Measurements from ENCODE around the gene SULT1A1.

SULT1A1 gene

DNA sequence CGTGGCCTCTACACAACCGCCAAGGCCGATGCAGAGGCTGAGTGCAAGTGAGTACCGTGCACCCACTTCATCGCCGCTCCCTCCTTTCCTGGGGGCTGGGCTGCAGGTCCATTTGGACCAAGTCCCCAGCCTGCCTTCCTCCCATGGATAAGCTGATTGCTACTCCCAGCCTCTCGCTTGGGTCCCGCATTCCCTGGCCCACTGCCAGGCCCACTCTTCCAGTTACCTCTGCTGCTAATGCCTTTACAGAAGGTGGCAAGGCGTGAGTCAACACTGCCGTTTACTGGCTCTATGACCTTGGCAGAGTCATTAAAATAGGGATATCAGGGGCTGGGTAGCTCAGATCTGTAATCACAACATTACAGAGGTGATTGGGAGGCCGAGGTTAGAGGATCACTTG is 24.2 kb downstream of the SULT1A1 start:
- H3K27me3 ChIP-seq (ENCODE audit: insufficient read depth, low read length) = no peaks in the 10 kb centered on the region
- H3F3A ChIP-seq (ENCODE audit: insufficient read depth, low read length) = no peaks in the 10 kb centered on the region
- no peak overlapping the region for H2AFZ ChIP-seq (ENCODE audit: low read length)
- TF ChIP-seq, protein P1, sequence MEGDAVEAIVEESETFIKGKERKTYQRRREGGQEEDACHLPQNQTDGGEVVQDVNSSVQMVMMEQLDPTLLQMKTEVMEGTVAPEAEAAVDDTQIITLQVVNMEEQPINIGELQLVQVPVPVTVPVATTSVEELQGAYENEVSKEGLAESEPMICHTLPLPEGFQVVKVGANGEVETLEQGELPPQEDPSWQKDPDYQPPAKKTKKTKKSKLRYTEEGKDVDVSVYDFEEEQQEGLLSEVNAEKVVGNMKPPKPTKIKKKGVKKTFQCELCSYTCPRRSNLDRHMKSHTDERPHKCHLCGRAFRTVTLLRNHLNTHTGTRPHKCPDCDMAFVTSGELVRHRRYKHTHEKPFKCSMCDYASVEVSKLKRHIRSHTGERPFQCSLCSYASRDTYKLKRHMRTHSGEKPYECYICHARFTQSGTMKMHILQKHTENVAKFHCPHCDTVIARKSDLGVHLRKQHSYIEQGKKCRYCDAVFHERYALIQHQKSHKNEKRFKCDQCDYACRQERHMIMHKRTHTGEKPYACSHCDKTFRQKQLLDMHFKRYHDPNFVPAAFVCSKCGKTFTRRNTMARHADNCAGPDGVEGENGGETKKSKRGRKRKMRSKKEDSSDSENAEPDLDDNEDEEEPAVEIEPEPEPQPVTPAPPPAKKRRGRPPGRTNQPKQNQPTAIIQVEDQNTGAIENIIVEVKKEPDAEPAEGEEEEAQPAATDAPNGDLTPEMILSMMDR (IDR thresholded peaks at IDR 0.05; ENCODE audit: low read length) = no peak
- no peak for TF ChIP-seq EZH2 (IDR thresholded peaks at IDR 0.05; ENCODE audit: borderline replicate concordance, low read length)
- H3K27ac ChIP-seq (ENCODE audit: low read depth, low read length, poor library complexity, severe bottlenecking) = no peak overlapping the region
- no peak overlapping the region for H3K9ac ChIP-seq (ENCODE audit: low read length)
- no peaks in the 10 kb centered on the region for H3K9me2 ChIP-seq (ENCODE audit: low read depth, low read length)
- H3K4me1 ChIP-seq (ENCODE audit: insufficient read depth, low read length, severe bottlenecking) = no peaks in the 10 kb centered on the region
- no peak overlapping the region for H3K4me2 ChIP-seq (ENCODE audit: low read length)
- peaks cover 36% of the 10 kb centered on the region for H3K36me3 ChIP-seq (ENCODE audit: insufficient read depth, low read length)
- no peak overlapping the region for H3K4me3 ChIP-seq (ENCODE audit: low read depth, low read length, poor library complexity, severe bottlenecking)
- H3K9me3 ChIP-seq (ENCODE audit: low read length) = no peaks in the 10 kb centered on the region
- H4K20me1 ChIP-seq (ENCODE audit: insufficient read depth, low read length) = no peaks in the 10 kb centered on the region
- no peaks in the 10 kb centered on the region for H3K79me2 ChIP-seq (ENCODE audit: insufficient read depth, low read length)

DNA sequence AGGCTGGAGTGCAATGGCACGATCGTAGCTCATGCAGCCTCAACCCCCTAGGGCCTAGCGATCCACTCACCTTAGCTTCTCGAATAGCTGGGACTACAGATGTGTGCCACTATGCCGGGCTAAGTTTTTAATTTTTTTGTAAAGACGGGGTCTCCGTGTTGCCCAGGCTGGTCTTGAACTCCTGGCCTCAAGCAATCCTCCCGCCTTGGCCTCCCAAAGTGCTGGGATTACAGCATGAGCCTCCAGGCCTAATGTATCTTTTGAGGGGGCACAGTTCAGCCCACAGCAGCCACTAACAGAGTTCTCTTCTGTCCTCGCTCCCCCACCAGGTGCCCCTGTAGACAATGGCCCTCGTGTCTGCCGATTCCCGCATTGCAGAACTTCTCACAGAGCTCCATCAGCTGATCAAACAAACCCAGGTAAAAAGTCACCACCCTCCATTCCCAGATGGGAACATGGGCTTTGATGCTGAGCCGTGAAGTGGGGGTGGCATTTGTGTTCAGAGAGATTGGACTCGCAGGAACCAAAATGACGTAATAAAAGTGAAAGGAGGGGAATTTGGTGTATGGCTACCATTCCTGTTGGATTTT is 29.0 kb downstream of the SULT1A1 start:
- Histone ChIP-seq H3K36me3 (ENCODE audit: insufficient read depth, low read length) (peaks cover 16% of the 10 kb centered on the region), H3K4me3 (ENCODE audit: low read depth, low read length, poor library complexity, severe bottlenecking) (no peak overlapping the region), H3K9ac (ENCODE audit: low read length) (no peak overlapping the region), H3F3A (ENCODE audit: insufficient read depth, low read length) (no peaks in the 10 kb centered on the region), H4K20me1 (ENCODE audit: insufficient read depth, low read length) (no peaks in the 10 kb centered on the region), H3K79me2 (ENCODE audit: insufficient read depth, low read length) (no peaks in the 10 kb centered on the region), H3K4me2 (ENCODE audit: low read length) (no peak overlapping the region), H3K27ac (ENCODE audit: low read depth, low read length, poor library complexity, severe bottlenecking) (no peak overlapping the region), H2AFZ (ENCODE audit: low read length) (no peak overlapping the region), H3K4me1 (ENCODE audit: insufficient read depth, low read length, severe bottlenecking) (no peaks in the 10 kb centered on the region), H3K9me3 (ENCODE audit: low read length) (no peaks in the 10 kb centered on the region), H3K9me2 (ENCODE audit: low read depth, low read length) (no peaks in the 10 kb centered on the region), H3K27me3 (ENCODE audit: insufficient read depth, low read length) (no peaks in the 10 kb centered on the region)
- no peak for TF ChIP-seq EZH2 (IDR thresholded peaks at IDR 0.05; ENCODE audit: borderline replicate concordance, low read length)
- TF ChIP-seq, protein P1 (IDR thresholded peaks at IDR 0.05; ENCODE audit: low read length) = no peak

DNA sequence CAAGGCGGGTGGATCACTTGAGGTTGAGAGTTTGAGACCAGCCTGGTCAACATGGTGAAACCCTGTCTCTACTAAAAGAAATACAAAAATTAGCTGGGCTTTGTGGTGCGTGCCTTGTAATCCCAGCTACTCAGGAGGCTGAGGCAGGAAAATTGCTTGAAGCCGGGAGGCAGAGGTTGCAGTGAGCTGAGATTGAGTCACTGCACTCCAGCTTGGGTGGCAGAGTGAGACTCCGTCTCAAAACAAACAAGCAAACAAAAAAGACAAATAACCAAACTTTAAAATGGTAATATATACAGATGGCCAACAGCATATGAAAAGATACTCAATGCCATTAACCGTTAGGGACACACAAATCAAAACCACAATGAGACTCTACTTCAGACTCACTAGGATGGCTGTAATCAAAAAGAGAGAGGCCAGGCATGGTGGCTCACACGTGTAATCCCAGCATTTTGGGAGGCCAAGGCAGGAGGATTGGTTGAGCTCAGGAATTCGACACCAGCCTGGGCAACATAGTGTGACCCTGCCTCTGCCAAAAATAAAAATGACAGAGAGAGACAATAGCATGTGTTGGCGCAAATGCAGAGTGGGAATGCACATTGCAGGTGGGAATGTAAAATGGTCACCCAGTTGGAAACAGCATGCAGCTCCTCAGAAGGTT is 34.3 kb downstream of the SULT1A1 start:
- H3K9me2 ChIP-seq (ENCODE audit: low read depth, low read length) = no peaks in the 10 kb centered on the region
- H3K79me2 ChIP-seq (ENCODE audit: insufficient read depth, low read length) = no peaks in the 10 kb centered on the region

More for the DNA sequence above, 34.3 kb downstream of the SULT1A1 start:
- H2AFZ ChIP-seq (ENCODE audit: low read length) = no peak overlapping the region
- TF ChIP-seq, protein P1 (IDR thresholded peaks at IDR 0.05; ENCODE audit: low read length) = no peak
- no peak for TF ChIP-seq EZH2 (IDR thresholded peaks at IDR 0.05; ENCODE audit: borderline replicate concordance, low read length)
- no peak overlapping the region for H3K4me2 ChIP-seq (ENCODE audit: low read length)
- H3K4me1 ChIP-seq (ENCODE audit: insufficient read depth, low read length, severe bottlenecking) = no peaks in the 10 kb centered on the region
- no peak overlapping the region for H3K27ac ChIP-seq (ENCODE audit: low read depth, low read length, poor library complexity, severe bottlenecking)
- H3K27me3 ChIP-seq (ENCODE audit: insufficient read depth, low read length) = no peaks in the 10 kb centered on the region
- no peaks in the 10 kb centered on the region for H4K20me1 ChIP-seq (ENCODE audit: insufficient read depth, low read length)
- no peaks in the 10 kb centered on the region for H3K9me3 ChIP-seq (ENCODE audit: low read length)
- H3K36me3 ChIP-seq (ENCODE audit: insufficient read depth, low read length) = no peaks in the 10 kb centered on the region
- no peaks in the 10 kb centered on the region for H3F3A ChIP-seq (ENCODE audit: insufficient read depth, low read length)
- H3K4me3 ChIP-seq (ENCODE audit: low read depth, low read length, poor library complexity, severe bottlenecking) = no peak overlapping the region
- H3K9ac ChIP-seq (ENCODE audit: low read length) = no peak overlapping the region
